ENCODE data around the gene ETV6.

The ETV6 gene

DNA sequence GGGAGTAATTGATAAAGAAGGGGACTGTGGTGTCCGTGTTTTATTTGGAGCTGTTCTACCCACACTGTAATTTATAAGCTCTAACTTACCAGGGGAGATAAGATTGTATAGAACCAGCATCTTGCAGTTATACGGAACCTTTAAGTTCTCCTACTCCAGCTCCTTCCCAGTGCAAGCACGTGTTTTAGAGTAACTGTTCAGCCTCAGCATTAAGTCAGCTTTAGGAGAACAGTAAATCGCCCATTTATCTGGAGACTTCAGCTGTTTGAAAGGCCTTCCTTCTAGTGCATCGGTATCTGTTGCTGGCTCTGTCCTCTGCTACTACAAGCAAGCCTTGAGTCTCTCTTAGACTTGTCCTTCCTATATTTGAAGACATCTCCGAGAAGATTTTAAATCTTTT lies 95.6 kb downstream of the ETV6 start:
- no peak for FAIRE-seq

DNA sequence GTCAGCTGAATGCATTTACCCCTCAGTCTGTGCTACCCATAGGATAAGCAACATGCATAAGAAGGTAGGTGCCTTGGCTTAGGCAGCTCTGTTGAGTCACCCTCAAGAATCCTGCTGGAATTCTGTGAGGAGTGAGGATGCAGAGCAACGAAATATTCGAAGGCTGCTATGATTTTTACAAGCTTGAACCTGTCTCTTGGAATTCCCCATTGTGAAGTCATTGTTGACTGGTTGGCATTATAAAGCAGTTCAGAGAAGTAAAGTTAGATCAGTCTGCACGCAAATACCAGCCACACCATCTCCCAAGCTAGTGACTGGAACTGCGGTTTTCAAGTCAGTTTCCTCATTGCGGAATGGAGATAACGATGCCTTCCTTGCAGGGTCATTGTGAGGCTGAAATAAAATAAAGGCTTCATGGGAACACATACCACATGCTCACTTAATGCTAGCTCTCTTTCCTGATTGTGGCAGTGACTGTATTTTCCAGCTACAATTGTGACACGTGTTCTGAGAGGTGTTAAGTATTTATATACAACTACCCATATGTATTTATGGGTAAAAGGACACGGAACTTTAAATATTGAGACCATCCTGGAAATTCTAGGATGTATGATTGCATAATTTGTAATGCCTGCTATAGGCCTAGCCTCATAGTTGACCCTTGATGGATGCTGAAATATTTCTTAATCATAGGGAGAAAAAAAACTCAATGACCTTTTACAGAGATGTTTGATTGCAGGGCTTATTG lies 96.7 kb downstream of the ETV6 start:
- no peak for FAIRE-seq

DNA sequence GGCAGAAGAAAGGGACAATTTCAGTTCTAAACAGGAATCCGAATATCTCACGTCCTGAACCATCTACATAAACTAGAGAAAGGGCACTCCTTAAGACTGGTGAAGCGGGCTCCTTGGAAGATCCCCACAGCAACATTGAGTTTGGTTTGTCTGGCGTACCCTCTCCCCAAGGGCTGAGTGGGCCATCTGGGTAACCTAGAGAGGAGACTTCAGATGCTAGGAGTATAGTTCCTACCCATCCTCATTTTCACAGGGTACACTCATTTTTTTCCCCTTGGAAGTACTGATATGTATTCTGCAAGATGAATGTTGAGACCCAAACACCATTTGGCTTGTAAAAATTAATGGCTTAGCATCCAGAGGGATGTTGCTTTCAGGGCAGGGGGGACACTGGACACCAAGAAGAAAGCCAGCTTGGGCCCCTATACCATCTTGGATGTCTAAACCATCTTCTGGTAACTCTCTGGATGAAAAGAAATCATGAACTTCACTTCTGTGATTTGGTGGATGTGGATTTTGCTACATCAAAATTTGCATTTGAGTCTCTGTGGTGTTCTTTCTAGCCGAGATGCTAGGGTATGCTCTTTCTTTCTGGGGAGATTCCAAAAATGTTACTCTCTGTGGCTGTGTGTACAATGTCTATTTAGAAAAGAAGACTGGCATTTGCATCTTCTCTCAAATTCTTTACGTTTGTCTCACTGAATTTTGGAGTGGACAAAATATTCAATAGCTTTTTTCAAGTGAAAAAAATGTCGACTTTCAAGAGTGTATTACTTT lies 97.7 kb downstream of the ETV6 start:
- no peak for FAIRE-seq

DNA sequence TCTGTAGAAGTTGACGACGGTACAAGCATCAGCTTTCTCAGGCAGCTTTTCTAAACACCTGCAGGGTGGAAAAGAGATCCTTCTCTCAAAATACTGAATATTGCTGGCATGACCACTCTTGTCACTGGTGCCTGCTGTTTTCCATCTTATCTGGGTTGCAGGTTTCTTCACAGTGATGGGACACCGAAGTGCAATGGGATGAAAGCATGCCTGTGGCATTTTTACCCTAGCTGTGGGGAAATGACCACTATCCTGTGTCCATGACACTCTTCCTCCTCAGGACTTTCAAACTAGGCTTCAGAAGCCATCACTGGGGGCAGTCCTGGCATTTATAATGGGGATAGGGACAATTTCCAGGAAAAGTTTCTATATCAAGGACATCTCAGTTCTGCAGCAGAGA lies 98.5 kb downstream of the ETV6 start:
- FAIRE-seq = no peak

DNA sequence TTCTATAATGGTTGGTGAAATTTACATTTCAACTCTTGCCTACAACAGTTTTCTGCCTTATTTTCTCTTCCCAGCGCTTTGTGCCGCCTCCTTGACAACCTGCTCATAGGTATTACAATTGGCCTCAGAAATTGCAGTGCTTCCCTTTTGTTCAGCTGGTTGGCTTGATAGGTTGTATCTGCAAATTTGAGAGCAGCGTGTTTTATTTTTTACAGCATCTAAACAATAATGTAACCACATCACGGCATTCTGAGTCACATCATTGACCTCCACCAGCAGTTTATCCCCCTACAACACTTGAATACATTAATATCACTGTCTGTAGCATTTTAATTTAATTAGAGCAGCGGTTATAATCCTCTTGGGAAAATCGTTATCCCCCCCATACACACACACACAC lies 99.4 kb downstream of the ETV6 start:
- no peak for FAIRE-seq

DNA sequence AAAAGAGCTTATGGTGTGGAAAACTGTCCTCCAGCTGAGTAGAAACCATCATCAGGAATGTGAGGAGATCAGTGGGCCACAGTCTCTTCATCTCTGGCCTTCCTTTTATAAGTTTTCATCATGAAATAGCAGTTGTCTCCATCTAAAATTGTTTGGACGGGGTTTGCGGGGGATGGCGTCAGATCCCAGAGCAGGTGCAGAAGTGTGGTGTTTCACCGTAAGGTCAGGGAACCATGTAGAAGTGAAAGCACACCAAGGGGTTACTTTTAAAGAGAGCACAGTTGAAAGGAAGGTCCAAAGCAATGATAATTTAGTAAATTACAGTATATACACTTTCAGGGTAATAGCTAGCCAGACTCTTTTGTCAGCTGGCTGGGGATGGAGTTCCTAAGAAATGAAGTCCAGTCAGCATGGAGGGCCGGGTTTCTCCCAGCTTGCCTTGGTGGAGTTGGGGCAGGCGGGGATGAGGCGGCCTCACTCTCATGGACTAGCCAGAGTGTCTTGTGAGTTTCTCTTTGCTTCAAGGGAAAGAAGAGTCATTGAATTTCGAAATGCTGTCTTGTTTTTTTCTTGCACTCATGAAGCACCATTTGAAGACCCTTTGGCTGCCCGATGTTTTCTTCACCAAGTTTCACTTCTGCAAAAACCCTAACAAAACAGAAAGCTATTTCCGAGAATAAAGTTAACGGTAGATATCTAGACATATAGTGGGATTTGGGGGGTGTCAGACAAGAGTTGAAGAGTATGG lies 100.6 kb downstream of the ETV6 start:
- FAIRE-seq = no peak

DNA sequence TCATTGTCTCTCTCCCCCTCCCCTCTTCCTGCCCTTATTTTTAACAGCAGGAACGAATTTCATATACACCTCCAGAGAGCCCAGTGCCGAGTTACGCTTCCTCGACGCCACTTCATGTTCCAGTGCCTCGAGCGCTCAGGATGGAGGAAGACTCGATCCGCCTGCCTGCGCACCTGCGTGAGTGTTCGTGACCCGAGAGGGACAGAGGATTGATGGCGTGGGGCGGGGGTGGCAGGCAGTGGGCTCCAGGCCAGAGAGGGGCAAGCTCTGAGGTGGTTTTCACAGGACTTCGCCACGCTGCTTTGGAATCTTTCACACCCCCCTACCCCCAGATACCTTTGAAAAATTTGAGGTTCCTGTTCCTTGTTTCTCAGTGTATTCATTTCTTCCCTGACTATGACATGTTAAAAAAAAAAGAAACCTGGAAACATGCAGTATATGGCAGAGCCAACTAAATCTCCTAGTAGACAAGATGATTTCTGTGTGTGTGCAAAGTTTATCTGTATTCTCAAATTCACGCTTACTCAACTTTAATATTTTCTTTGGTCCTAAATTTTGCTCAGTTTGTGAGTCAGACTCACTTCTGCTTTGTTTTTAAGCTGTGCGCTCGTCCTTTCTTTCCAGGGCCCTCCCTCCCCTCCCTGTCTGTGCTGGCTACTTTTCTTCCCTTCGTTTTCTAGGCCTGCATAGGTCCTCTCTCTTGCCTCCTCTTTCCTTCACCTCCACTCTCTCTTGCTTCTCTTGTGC lies 103.1 kb downstream of the ETV6 start:
- FAIRE-seq = no peak

DNA sequence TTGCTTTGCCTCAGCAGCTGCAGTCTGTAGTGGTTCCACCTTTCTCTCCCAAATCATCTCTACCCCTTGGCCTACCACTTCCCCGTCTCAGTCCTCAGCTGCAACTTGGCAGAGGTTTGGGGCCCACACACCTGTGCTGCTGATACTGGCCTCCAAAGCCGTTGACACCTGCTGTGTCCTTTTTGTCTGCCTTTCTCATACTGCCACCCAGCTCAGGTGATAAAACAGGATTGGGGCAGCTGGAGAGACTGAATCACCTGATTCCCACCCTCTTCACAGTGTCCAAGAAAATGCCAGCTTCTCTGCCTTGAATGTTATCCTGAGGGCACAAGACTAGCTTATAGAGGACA lies 103.7 kb downstream of the ETV6 start:
- no peak for FAIRE-seq

DNA sequence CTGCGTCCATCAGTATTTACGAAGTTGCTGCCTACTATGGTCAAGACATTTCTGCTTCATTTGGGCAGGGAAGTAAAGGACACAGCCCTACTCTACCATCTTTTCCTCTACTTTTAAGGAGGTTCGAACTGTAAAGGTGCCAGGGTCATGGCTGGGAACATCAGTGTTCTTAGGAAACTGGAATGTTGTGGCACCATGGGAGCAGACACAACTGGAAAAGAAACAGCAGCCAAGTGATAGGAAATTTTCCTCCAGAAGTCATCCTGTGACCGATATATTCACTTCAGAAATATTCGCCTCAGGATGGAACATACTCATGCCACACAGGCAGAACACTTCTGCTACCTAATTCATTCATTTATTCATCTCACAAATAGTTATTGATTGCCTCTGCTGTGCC lies 104.4 kb downstream of the ETV6 start:
- FAIRE-seq = no peak

DNA sequence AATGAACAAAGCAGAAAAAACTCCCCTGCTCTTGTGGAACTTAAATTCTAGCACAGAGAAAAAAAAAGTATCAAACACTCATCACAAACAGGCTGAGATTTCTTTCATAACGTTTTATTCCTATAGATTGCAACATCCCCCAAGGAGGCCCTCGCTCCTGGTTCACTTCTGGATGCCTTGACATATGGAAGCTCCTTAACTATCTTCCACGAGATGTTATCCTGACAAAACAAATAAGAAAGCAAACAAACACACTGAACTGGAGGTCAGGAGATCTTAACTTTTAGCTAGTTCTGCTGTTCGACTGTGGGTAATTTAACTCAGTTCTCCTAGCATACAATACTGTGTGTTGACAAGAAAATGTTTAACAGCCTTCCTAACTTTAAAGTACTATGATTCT lies 104.8 kb downstream of the ETV6 start:
- FAIRE-seq = no peak

DNA sequence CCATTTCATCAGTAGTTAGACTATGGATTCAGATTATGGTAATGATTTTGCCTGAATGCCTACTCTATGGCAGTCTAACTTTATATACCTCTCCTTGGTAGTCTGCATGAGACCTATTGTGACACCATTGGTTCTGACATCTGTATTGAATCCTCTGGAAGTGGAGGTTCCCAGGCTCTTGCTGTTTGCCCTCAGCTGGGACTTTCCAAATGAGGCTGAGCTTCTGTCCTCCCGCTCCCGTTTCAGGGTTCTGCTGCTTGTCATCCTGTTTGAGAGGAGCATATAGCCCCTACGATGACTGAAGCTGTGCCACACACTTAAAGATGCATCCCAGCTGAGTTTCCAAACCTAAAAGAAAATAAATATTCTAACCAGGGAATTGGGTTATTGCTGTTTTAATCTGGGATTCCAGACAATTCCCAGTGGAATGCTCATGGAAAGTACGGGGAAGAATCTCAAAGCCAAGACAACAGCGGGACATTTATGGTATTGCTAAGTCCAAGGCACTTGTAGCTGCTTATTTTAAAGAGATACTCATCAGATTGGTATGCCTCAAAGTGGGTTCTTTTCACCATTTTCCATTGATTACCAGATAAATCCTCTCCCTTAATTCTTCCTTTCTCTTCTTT lies 105.9 kb downstream of the ETV6 start:
- FAIRE-seq = no peak

DNA sequence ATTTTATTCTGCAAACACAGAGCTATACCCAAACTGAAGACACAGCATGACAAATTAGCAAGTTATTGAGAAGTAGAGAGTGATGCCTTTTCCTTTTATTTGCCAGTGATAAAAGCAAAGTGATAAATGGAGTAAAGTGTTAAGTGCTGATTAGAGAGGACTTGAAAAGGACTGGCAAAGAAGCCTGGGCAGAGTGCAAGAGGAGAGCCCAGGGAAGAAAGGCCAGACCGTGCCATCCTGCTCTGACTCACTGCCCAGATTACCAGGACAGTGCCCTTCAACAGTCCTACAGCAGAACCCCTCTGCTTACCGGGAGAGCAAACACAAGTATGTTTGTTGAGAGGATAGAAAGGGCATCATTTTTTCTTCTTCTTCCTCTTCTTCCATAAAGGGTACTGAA lies 106.5 kb downstream of the ETV6 start:
- FAIRE-seq = no peak

DNA sequence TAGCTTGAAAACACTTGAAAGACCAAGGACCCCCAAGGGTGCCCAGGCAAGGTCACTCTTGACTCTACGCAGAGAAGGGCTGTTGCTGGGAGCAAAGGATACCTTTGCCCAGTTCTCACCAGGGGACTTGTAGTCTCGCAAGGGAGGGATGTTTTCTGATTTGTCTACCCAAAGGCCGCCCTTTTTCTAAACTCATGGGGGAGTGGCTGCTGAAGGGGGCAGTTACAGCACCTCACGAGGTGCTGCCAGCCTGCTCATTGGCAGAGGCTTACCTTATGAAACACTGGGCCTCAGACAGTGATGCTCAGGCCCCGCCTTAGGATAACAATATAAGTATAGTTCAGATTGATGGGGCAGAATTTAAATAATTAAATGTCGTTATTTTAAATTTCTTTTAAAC lies 107.0 kb downstream of the ETV6 start:
- FAIRE-seq = no peak

DNA sequence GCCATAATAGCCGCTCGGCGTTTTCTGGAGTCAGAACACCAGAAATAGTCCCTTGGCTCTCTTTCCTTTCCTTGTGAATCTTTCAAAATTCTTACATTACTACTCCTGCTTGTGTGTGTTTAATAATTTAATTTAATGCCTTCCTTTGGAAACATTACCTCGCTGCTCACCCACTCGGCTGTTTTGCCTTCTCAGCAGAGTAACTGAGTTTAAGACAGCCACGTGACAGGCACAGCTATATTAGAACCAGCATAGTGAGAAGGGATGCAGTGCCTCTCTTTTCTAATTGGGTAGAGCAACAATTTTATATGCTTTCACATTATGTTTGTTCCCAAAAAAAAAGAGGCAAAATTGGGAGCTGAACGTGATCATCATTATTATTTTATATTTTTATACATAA lies 107.6 kb downstream of the ETV6 start:
- no peak for FAIRE-seq

DNA sequence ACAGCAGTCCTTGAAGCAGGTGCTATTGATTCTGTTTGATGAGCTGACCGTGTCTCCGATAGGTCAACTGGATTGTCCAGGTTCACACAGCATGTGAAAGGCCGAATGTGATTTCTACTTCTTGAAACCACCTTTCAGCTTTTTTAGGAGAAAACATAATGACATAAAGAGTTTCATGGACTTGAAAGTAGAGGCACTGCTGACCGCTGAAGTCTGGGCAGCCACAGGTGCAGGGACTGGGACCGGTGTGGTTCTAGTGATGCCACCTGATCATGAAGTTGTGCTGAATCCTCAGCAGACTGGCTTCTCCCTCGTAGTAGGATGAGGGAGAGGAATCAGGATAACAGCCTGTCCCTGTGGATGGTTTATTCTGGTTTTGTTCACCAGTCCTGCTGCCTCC lies 108.1 kb downstream of the ETV6 start:
- FAIRE-seq = no peak

DNA sequence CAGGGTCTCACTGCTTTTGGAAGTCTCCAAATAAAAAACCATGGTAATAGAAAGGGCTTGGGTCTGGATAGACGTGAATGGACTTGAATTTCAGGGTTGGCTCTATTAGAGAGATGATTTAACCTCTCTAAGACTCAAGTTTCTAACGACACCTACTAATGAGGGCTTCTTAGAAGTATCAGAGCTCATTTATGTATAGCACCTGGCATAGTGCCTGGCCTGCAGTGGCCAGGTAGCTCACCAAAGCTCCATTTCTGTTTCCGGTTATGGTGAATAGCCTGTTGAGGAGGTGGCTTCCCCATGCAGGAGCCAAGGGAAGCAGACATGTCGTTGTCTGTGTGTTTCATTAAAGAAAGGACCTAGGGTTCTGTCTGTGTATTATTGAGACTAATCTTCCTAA lies 108.6 kb downstream of the ETV6 start:
- FAIRE-seq = no peak

DNA sequence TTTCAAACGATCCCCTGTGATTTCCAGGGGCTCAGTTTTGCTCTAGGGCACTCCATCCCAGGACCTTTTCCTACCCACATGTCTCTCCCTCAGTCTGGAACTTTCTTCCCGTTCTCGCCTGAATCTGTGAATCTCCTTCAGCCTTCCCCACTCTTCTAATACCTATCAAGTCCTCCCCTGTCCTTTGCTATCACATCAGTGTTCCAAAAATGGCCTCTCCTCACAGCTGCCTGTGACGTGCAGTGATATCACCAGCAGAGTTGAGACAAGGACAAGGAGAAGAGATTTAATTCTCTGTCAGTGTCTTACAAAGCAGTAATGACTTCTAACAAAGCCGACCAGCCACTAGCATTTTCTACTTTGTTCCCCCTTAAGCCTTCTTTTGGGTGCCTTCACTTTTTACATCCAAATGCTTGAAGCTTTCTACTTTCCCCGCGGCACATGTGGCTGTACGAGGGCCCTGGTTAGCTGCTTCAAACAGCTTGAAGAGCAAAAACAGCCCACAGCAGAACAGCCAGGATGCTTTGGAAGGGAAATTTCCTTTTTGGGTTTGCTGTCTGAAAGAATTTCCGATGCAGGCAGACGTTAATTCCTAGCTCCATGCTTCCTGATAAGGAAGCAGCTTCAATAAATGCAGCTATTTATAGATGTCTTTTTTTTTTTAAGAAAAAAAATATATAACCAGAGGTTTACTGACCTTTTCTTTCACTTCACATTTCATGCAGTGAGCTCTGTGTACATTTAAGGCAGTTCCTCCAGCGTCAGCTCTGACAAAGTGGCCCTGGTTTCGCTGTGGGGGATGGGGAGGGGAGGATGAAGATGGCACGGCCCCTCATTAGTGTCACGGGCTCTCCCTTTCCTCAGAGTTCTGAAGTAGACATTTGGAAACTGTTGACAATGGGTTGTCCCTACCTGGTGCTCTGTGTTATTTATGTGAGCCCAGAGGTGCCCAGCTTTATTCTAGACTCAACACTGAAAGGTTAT lies 109.3 kb downstream of the ETV6 start:
- FAIRE-seq = no peak

DNA sequence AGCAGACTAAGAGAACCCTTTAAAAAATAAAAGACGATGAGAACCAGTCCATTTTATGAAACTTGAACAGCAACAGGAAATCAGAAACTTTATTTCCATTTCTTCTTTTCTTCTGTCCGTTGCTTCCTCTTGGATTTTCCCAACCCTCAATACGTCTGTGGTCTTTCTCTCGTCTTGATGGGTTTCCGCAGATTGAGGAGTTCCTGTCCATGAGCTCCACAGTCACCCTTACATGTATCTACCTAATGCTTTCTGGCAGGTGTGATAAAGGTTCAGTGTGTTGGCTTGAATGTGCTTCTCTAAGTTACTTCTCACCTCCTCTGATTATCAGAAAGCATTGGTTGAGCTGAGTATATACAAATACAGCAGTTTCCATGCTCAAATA lies 110.0 kb downstream of the ETV6 start:
- no peak for FAIRE-seq

DNA sequence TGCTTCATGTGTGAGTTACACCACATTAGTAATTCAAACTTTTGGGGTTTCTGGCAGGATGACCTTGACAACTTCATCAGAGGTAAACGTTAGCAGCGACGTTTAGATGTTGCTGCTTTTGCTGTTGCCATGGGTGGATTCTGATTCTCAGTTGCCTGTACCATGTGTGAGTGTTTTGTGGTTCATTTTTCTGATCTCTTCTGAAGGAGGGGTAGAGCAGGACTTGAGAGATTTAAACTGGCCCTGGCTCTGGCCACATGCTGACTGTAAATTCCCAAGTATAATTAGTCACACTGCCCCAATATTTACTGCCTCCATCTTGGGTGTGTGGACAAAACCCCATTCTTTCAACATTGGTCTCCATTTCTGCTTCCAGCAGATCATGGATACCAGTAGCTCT lies 110.4 kb downstream of the ETV6 start:
- FAIRE-seq = no peak

DNA sequence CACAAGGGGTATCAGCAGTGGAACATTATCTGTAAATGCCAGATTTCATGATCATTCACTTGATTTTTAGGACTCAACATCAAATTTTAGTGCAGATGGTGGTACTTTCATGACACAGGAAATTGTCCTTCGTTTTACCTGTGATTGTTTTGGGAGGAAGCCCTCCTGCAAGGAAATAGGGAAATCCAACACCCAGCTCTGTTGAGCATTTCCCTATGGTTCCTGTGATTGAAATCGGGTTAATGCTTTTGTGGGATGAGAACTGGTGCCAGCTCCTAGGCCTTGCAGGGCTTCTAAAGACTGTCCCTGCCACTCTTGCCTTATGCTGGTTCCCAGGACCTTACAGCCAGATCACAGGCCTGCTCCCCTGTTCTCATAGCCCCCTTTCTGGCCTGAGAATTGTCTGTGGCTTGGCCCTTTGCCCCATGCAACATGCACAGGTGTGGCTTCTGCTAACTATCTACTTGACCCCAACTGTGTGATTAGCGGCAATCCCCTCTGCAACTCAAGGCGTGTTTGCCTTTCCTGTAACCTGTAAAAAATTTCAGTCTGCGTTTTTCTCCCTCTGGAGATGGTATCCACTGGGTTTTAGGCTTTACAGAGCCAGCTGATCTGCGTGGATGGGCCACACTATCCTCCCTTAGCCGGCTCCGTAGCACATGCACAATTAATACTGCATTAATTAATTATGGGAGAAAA lies 112.5 kb downstream of the ETV6 start:
- FAIRE-seq = no peak

Measured in colon (tissue), 2 donors.